GM21528 (cell line): ENCODE data around the gene CGB5.
"Not testable (repeated sequence)": the region's sequence is repeated elsewhere in the genome, so short reads cannot be mapped to it uniquely, and the experiment has no call there.

Source experiments
- ATAC-seq: cut with Tn5 transposase; IDR thresholded peaks from one replicate; pipeline ENCODE4 v1.9.1; 2021; ENCODE audit warnings: mild to moderate bottlenecking, moderate library complexity; ENCODE audit not compliant: unreplicated experiment, low FRiP score

Gene CGB5

DNA sequence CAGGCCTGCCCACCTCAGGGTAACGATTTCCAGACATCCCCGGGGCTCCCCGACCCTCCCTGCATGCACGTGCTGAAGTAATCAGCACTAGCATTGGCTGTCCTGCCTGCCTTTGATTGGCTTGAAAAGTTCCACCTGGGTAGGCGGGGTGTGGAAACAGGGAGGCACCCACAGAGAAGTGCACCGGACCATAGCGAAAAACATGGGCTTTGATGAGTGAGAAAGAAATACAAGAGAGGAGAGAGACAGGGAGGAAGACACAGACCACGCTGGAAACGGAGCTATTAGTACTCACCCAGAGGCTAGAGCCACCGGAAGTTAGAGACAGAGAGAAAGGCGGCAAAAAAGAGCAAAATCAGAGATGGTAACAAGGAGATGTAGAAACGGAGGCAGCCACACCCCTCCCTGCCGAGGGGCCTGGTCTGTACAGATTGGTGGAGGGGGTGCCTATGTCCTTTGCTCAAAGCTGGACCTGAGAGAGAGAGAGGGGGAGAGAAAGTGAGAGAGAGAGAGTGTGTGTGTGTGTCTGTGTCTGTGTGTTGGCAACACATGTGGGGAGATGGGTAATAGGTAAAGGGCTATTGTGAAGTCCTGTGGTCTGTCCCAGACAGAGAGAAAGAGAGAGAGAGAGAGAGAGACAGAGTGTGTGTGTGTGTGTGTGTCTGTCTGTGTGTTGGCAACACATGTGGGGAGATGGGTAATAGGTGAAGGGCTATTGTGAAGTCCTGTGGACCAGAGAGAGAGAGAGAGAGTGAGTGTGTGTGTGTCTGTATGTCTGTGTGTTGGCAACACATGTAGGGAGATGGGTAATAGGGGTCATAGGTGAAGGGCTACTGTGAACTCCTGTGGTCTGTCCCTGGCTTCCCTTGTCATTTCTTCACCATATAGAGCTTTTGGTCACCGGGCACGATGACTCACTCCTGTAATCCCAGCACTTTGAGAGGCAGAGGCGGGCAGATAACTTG is 22.4 kb upstream of the CGB5 start:
- ATAC-seq, result no peak

DNA sequence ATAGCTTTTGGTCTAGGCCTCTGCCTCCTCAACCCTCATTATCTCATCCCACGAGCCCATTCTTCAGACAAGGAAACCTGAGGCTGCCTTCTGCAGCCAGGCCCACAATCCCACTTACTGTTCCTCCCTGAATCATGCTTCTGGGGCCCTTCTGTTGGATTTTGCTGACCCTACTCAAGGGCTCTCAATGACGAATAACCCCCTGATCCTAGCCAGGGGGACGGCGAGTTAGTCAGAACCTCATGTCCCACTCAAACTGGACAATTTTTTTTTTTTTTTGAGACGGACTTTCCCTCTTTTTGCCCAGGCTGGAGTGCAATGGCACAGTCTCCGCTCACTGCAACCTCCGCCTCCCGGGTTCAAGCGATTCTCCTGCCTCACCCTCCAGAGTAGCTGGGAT is 21.5 kb upstream of the CGB5 start:
- no peak for ATAC-seq

DNA sequence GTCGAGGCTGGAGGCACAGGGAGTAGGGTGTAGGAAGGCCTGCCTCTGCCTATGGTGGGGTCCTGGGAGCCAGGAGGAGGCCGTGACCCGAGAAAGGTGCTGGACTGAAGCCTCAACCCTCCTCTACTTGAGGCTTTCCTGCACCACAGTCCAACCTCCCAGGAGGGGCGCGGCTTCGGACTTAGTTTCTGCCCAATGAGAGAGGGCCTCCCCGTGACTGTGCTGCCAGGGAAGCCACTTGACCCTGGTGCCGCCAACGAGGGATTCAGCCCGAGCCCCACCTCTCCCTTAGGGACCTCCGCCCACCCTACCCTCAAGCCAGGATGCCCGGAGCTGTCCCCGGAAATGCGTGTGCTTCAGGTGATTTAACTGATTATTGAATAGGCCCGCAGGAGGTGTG is 19.4 kb upstream of the CGB5 start, which contains the start of gene CGB3:
Gene CGB3 (minus strand): TSS at position 101 of the 400 bp plus-strand sequence. CDS start 362 bp downstream, outside the sequence.
- not testable (repeated sequence) for ATAC-seq

DNA sequence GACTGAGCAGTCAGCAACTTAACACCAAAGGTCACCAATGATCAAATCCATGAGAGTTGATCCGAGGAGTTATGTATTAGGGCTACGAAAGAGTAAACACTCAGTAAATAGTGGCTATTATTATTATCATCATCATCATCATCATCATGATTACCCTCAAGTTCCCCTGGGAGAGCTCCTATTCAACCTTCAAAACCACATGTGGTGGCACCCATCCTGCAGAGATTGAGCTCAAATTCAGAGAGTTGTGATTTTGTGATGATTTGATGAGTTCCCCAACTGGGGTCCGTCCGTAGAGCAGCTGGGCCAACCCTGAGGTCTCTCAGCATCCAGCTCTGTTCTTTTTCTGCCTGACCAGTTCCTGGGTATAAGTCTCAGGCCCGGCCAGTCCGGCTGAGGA is 18.6 kb upstream of the CGB5 start:
- not testable (repeated sequence) for ATAC-seq

DNA sequence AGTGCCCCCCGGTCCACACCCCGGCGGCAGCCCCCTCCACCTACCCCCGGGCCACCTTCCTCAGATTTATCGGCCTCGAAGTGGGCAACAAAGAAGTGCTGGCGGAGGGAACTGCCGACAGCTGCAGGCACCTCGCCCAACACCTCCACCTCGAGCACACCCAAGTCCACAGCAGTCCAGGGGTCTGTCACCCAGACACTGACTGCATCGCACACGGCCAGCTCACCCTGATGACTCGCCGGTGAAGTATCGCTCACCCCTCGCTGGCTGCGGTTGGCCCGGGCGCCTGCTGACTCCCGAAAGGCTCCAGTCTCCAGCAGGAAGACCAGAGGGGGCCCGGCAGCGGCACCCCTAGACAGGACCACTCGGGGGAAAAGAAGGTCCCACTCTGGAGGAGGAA is 18.0 kb upstream of the CGB5 start:
- not testable (repeated sequence) for ATAC-seq

DNA sequence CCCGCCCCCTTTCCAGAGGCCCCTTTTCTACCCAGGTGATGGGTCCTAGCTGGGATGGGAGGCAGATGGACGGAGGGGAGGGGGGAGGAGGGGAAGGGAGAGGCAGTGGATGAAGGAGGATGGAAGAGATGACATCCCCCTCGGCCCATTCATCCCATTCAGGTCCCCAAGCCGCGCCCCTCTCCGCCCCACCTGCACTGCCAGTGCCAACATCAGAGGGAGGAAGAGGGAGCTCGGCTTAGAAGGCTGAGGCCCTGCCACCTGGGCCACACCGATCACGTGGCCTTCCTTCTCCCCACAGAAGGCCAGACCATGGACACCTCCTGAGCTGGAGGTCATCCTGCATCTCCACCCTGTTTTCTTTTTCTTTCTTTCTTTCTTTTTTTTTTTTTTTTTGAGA is 15.0 kb upstream of the CGB5 start:
- not testable (repeated sequence) for ATAC-seq

DNA sequence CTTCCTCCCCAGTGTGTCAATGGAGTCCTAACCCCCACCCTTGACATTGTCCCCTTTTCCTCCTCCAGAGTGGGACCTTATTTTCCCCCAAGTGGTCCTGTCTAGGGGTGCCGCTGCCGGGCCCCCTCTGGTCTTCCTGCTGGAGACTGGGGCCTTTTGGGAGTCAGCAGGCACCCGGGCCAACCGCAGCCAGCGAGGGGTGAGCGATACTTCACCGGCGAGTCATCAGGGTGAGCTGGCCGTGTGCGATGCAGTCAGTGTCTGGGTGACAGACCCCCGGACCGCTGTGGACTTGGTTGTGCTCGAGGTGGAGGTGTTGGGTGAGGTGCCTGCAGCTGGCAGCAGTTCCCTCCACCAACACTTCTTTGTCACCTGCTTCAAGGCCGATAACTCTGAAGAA is 13.9 kb upstream of the CGB5 start:
- not testable (repeated sequence) for ATAC-seq

DNA sequence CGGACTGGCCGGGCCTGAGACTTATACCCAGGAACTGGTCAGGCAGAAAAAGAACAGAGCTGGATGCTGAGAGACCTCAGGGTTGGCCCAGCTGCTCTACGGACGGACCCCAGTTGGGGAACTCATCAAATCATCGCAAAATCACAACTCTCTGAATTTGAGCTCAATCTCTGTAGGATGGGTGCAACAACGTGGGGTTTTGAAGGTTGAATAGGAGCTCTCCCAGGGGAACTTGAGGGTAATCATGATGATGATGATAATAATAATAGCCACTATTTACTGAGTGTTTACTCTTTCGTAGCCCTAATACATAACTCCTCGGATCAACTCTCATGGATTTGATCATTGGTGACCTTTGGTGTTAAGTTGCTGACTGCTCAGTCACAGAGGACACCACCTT is 13.3 kb upstream of the CGB5 start:
- ATAC-seq, result not testable (repeated sequence)

DNA sequence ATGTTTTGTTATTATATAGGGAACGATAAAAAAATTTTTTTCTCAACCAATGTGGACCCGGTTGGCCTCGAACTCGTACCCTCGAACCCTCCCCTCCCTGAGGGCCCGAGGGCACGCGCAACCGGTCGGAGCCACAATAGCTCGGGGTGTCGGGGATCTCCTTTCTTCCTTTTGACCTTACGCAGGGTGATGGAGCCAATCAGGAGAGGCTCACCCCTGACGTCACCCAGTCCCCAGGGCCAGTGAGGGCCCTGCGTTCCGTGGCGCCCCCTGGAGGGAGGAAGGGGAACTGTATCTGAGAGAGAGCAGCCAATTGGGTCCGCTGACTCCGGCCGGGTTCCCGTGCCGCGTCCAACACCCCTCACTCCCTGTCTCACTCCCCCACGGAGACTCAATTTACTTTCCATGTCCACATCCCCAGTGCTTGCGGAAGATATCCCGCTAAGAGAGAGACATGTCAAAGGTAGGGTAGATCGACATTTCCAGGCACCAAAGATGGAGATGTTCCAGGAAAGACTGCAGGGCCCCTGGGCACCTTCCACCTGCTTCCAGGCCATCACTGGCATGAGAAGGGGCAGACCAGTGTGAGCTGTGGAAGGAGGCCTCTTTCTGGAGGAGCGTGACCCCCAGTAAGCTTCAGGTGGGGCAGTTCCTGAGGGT is 11.9 kb upstream of the CGB5 start, which contains the start of gene CGB2:
Gene CGB2 (plus strand): TSS at position 249 of the 660 bp plus-strand sequence. CDS start 206 bp downstream, at position 455.
- not testable (repeated sequence) for ATAC-seq

DNA sequence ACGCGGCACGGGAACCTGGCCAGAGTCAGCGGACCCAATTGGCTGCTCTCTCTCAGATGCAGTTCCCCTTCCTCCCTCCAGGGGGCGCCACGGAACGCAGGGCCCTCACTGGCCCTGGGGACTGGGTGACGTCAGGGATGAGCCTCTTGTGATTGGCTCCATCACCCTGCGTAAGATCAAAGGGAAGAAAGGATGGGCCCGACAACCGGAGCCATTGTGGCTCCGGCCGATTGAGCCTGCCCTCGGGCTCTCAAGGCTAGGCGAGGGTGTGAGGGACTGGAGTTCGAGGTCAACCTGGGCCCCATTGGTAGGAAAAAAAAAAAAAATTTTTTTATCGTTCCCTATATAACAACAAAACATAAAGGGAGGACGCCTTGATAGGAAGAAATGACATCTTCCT is 6.8 kb upstream of the CGB5 start, which contains the start of gene CGB1:
Gene CGB1 (minus strand): TSS at position 81 of the 400 bp plus-strand sequence. CDS start 184 bp downstream, outside the sequence.
- ATAC-seq, result not testable (repeated sequence)

DNA sequence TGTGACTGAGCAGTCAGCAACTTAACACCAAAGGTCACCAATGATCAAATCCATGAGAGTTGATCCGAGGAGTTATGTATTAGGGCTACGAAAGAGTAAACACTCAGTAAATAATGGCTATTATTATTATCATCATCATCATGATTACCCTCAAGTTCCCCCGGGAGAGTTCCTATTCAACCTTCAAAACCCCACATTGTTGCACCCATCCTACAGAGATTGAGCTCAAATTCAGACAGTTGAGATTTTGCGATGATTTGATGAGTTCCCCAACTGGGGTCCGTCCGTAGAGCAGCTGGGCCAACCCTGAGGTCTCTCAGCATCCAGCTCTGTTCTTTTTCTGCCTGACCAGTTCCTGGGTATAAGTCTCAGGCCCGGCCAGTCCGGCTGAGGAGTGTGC is 5.5 kb upstream of the CGB5 start:
- ATAC-seq, result not testable (repeated sequence)

DNA sequence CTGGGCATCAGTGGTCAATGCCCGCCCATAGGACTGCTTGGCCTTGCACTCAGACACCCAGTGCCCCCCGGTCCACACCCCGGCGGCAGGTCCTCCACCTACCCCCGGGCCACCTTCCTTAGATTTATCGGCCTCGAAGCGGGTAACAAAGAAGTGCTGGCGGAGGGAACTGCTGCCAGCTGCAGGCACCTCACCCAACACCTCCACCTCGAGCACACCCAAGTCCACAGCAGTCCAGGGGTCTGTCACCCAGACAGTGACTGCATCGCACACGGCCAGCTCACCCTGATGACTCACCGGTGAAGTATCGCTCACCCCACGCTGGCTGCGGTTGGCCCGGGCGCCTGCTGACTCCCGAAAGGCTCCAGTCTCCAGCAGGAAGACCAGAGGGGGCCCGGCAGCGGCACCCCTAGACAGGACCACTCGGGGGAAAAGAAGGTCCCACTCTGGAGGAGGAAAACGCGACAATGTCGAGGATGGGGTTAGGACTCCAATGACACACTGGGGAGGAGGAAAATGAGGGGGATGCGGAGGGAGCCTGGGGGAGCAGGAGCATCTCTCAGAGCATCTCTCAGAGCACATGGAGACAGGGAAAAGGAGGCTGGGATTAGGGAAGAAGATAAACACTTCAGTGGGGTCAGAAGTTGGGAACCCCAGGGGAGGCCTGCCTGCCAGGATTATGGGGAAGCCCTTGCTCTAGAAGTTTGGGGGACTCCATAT is 4.9 kb upstream of the CGB5 start:
- ATAC-seq, result not testable (repeated sequence)

DNA sequence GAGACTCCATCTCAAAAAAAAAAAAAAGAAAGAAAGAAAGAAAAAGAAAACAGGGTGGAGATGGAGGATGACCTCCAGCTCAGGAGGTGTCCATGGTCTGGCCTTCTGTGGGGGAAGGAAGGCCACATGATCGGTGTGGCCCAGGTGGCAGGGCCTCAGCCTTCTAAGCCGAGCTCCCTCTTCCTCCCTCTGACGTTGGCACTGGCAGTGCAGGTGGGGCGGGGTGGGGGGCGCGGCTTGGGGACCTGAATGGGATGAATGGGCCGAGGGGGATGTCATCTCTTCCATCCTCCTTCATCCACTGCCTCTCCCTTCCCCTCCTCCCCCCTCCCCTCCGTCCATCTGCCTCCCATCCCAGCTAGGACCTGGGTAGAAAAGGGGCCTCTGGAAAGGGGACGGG is 3.9 kb upstream of the CGB5 start:
- ATAC-seq, result not testable (repeated sequence)

DNA sequence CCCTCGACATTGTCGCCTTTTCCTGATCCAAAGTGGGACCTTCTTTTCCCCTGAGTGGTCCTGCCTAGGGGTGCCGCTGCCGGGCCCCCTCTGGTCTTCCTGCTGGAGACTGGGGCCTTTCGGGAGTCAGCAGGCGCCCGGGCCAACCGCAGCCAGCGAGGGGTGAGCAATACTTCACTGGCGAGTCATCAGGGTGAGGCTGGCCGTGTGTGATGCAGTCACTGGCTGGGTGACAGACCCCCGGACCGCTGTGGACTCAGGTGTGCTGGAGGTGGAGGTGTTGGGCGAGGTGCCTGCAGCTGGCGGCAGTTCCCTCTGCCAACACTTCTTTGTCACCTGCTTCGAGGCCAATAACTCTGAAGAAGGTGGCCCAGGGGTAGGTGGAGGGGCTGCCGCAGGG is 1.5 kb upstream of the CGB5 start:
- no peak for ATAC-seq

DNA sequence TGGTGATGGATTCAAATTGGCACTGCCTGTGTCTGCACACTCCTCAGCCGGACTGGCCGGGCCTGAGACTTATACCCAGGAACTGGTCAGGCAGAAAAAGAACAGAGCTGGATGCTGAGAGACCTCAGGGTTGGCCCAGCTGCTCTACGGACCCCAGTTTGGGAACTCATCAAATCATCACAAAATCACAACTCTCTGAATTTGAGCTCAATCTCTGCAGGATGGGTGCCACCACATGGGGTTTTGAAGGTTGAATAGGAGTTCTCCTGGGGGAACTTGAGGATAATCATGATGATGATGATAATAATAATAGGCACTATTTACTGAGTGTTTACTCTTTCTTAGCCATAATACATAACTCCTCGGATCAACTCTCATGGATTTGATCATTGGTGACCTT is 982 bp upstream of the CGB5 start:
- not testable (repeated sequence) for ATAC-seq

DNA sequence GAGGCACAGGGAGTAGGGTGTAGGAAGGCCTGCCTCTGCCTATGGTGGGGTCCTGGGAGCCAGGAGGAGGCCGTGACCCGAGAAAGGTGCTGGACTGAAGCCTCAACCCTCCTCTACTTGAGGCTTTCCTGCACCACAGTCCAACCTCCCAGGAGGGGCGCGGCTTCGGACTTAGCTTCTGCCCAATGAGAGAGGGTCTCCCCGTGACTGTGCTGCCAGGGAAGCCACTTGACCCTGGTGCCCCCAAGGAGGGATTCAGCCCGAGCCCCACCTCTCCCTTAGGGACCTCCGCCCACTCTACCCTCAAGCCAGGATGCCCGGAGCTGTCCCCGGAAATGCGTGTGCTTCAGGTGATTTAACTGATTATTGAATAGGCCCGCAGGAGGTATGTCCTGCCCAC is 5.4 kb downstream of the CGB5 start, which contains the start of gene CGB8:
Gene CGB8 (minus strand): TSS at position 101 of the 400 bp plus-strand sequence. CDS start 372 bp downstream, outside the sequence.
- ATAC-seq, result not testable (repeated sequence)

DNA sequence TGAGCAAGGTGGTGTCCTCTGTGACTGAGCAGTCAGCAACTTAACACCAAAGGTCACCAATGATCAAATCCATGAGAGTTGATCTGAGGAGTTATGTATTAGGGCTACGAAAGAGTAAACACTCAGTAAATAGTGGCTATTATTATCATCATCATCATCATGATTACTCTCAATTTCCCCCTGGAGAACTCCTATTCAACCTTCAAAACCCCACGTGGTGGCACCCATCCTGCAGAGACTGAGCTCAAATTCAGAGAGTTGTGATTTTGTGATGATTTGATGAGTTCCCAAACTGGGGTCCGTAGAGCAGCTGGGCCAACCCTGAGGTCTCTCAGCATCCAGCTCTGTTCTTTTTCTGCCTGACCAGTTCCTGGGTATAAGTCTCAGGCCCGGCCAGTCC is 6.2 kb downstream of the CGB5 start:
- ATAC-seq, result not testable (repeated sequence)

DNA sequence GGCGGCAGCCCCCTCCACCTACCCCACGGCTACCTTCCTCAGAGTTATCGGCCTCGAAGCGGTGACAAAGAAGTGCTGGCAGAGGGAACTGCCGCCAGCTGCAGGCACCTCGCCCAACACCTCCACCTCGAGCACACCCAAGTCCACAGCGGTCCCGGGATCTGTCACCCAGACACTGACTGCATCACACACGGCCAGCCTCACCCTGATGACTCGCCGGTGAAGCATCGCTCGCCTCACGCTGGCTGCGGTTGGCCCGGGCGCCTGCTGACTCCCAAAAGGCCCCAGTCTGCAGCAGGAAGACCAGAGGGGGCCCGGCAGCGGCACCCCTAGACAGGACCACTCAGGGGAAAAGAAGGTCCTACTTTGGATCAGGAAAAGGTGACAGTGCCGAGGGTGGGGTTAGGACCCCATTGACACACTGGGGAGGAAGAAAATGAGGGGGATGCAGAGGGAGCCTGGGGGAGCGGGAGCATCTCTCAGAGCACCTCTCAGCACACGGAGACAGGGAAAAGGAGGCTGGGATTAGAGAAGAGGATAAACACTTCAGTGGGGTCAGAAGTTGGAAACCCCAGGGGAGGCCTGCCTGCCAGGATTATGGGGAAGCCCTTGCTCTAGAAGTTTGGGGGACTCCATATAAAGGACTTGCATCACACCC is 6.9 kb downstream of the CGB5 start:
- ATAC-seq, result not testable (repeated sequence)

DNA sequence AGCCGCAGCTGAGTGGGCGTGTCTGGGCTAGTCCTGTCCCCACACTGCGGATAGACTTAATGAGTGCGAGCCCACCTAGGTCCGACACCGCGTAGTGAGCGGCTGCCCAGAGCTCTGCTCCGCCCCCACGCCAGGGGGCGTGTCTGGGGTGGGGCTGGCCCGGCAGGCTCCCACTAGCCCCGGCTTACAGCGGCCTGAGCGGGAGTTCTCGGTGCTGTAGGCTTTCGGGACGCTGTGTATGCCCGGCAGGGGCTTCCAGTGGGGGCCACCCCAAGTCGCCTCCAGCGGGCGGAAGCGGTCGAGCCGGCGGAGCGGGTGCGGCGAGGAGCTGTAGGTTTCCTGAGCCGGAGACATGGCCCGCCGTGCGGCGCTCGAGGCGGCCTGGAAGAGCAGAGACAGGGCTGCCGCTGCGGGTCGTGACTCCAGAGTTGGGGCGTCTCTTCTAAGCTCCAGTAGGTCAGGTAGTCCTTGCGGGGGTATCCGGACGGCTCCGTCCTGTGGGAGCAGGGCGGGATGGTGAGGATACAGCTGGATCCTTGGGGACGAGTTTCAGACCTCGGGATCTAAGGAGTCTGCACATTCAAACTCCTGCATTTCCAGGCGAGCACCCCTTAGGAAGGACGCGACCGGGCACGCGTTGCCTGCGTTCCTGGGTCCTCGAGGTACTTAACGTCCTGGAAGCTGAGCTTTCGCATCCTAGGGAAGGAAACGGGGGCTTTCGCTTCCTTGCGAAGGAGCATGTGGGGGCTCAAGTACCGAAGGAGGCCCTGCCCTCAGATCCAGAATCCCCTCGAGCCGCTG is 12.7 kb downstream of the CGB5 start:
- ATAC-seq, result no peak
